COLO829 (cell line): ENCODE measurements around the gene PAN3.
A peak's percentile ranks its signal among the peaks of the same experiment; 100 is the strongest.

ENCODE experiments used
- DNase-seq: peaks from one replicate; pipeline ENCODE4 v3.0.0; 2012; ENCODE audit warnings: low spot score

PAN3 gene

GRCh38 chr13:28314879-28315278, 176.5 kb downstream of the PAN3 start:
- DNase-seq = no peak

GRCh38 chr13:28316129-28316528, 177.8 kb downstream of the PAN3 start:
- peak; percentile 70 for DNase-seq

DNA sequence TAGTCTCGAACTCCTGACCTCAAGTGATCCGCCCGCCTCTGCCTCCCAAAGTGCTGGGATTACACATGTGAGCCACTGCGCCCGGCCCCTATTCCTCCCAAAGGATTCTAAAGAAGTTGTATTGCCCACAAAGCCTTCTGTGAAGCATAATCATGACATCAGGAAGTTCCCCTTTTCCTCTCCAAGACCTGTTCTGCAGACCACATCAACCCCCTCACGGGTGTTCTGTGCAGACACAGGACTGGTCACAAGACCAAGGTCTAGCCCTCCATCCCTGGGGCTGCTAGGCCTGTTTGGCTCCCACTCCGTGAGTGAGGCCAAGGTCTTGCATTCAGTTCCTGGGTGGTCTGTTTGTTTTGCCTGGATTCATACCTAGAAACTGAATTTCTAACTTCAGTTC, 178.5 kb downstream of the PAN3 start:
- DNase-seq = no peak

- no peak for DNase-seq
Measured at GRCh38 chr13:28318496-28318895, 180.2 kb downstream of the PAN3 start.

DNA sequence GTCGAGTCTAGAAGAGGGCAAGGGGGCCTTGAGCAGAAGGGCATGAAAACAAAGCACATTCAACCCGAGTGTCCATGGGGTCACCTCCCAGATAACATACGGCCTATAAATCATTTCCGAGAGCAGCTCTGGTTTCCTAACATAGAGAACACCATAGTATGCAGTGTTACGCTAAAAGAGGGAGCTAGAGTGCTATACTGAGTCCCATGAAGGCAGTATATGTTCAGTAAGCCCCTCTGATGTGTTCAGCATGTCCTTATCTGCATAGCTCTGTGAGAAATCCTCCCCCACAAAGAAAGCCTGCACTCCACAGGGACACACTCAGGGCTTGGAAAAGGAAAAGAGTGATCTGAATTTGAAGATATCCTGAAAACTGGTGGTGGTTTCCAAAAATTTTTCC, 181.2 kb downstream of the PAN3 start:
- DNase-seq = no peak

DNA sequence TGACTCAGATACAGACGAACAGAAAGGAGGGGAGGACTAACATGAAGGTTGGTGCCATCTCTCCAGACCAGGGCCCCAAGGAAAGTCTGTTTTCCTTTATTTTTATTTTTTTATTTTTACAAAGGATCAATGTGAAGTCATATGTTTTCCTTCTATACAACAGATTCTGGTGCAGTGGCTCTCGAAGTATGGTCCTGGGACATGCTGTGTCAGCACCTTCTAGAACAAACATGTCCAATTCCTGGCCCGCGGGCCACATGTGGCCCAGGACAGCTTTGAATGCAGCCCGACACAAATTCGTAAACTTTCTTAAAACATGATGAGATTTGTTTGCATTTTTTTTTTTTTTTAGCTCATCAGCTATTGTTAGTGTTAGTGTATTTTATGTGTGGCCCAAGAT, 181.9 kb downstream of the PAN3 start:
- no peak for DNase-seq

DNA sequence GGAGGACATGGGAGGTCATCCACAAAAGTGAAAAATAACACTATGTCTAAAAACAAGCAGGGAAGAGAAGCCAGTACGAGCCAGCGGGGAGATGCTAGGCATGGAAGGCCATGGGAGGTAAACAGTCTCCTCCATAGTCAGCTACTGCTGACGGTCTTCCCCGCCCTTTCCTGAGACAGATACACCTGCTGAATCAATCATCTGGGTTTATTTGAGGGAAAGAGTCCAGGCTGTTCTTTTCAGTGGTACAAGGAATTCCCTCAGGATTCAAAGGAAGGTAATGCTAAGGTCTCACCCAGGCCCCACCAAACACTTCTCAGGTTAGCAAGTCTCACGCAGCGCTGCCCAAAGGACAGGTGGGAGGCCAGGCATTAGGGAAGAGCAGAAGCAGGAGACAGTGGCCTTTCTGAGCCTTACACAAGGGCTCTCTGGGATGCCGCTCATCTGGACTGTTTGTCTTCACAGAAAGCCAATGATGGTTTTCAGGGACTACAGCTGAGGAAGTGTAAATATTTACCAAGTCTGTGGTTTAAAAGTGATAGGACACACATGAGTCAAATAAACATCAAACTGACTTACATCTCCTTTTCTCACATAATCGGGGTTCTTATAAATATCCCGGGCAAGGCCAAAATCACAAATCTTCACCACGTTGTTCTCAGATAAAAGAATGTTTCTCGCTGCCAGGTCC, 182.7 kb downstream of the PAN3 start:
- DNase-seq = no peak

DNA sequence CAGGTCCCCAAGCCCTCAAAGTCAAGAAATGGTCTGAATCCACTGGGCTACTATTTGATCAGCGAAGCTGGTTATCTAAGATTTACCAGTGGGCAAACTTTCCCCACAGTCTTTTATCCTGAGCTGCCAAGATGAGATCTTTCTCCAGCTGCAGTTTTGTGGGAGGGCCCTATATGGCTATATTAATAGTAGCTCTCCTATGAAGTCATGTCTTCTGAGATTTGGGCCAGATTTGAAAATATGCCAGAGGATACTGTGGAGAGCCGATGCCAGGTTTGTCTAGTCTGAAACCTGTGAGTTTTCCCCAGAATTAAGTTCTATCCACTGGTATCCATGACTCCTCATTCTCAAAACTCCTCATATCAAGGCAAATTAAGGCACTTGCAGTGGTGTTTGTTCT, 183.4 kb downstream of the PAN3 start:
- DNase-seq = no peak

DNA sequence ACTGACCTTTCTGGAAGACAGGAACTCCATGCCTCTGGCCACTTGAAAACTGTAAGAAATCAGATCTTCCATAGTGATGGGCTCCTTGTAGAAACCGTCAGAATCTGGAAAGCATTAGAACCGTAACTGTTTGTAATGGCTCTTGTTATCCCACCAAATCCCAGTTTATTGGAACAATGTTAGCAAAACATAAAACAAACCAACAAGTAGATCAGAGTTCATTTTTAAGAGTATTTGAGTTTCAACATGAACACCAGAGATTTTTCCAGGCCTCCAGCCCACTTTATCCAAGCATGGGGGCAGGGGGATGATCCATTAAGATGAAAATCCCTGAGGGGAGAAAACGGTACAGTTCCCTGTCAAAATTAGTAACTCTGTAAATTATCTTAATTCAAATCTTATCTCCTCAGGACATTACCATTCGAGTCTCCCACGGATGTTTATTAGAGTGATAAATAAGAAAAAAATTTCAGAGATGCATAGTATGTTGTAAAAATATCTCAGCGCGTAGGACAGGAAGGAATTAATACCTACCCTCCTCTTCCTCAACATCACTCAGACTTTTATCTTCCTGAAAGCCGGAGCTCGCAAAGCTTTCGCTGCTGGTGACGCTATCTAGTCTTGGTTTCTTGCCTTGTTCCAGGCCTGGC, 184.0 kb downstream of the PAN3 start:
- DNase-seq = no peak

DNA sequence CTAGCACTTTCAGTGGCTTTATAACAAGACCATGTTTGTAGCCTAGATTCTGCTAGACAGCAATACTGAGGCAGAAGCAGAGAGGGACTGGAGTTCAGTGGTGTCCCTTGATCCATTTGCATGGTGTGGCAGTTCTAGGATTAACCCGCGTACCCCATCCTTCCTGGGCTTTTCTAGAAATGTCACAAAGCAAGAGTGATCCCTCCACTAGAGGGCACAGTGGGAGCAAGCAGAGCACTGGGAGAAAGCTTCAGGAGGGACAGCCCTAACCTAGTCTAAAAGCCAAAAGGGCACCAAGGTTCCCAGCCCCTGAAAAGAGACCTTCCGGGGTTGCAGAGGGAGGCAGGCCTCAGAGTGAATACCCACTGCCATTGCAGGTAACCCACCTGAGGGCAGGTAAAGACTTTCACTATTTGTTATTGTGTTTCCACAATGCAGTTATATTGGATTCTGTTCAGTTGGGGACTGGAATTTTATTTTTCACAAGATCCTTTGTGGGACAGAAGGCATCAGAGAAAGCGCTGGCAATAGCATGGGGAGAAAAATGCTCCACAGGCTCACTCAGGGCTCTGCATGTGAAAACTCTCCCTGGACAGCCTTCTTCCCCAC, 185.9 kb downstream of the PAN3 start:
- peak; percentile 71 for DNase-seq

DNA sequence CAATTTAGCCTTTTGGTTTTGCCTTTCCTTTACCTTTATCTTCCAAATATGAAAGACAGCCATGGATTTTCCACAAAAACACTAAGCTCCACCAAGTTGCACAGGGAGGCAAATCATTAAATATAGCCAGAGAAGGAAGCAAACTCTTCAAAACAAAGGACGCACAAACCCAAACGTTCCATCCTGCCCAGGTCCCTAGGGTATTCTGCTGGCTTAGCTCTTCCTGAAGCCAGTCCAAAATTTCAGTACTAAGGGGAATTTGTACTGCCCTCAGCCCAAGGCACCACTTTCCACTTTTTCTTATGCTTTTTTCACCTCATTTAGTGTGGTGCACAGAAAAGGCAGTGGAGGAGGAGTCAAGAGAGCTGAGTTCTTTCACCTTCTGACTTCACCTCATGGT, 186.7 kb downstream of the PAN3 start:
- DNase-seq = no peak

- no peak for DNase-seq
Measured at GRCh38 chr13:28326056-28326455, 187.7 kb downstream of the PAN3 start.

GRCh38 chr13:28327373-28328270, 189.3 kb downstream of the PAN3 start:
- no peak for DNase-seq

DNA sequence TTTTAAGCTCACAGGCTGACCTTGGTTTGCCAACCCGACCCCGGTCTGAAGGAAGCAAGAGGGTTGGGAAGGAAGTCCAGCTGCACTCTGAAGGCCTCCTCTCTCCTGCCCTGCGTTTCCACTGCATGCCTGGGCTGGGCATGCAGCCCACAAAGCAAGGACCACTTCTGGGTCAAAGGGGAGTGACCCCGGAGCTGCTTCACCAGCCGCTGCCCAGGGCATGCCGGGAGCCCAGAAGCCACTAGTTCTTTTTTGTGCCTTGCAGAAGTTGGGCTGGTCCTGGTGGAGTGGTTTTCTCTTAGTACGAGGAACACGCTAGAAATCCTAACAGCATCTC, 189.9 kb downstream of the PAN3 start:
- no peak for DNase-seq

GRCh38 chr13:28329395-28330158, 191.2 kb downstream of the PAN3 start:
- no peak for DNase-seq

DNA sequence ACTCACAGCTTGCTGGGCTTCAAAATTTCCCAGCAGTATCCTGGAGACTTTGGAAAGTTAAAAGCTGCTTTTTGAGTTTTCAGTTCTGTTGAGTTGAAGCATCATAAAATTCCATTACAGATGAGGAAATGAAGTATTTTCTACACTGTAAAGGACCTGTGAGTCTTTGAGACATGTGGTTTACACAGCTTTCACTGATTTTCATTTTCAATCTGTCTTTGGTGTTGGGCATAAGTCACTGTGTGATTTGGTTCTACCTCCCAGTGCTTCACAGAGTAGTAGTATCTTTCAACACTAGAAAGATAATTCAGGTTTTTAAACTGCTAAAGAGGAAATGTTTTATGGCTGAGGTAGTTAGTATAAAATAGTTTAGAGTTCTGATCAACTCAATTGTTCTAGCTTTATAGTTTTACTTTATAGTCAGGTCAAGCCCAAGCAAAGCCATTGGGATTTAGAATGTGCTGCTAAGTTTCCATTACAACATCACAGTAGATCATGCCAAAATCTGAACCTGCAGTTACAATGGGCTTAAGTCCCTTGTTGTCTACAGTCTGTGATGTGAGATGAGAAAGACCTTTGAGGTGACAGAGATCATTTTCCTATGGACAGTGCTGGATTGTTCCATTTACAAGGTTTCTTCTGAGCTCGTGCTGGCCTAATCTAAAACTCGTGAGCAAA, 195.0 kb downstream of the PAN3 start:
- DNase-seq = no peak

- no peak for DNase-seq
Measured at GRCh38 chr13:28336193-28336657, 197.9 kb downstream of the PAN3 start.

DNA sequence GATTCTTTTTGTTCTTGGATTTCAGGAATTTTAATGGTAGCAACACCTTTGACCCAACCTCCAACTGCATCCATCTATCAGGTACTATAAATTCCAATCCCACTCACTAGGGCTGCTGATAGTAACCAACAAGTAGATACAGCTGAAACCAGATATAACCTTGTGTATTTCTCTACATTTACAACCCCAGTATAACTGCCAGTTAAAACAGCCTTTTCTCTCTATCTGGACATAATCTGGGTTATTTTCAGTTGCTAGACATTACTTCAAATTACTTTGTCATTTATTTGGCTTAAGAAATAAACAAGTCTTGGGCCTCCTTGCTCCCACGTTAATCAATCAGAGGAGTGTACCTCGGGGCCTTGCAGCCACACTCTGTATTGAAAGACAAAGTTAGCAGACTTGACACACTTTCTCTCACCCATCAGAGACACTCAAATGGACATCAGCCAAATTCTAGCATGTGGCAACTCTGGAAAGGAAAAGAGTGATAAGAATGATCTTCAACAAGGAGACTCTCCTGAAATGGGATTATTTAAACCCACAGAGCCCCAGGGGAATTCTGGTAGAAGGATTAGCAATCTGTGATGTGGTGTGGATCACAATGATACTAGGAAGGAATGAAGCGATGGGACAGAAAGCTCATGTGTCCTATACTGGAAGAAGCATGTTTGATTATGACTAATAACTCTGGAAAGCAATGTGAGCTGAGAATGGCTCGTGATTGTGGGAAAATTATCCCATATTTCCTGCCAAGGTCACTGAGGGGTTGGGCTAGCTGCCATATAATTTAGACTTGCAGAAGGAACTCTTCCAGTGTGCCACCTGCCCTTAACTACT, 199.0 kb downstream of the PAN3 start:
- DNase-seq = peak; percentile 89

- no peak for DNase-seq
Measured at GRCh38 chr13:28338006-28338574, 199.7 kb downstream of the PAN3 start.

- no peak for DNase-seq
Measured at GRCh38 chr13:28338742-28339141, 200.4 kb downstream of the PAN3 start.
